CD4-positive, alpha-beta T cell treated with Interleukin-12 subunit alpha and Interleukin-12 subunit beta, for 1 hour (primary cell): Measurements from ENCODE around the gene COMMD1.
"Not testable (repeated sequence)": the region's sequence is repeated elsewhere in the genome, so short reads cannot be mapped to it uniquely, and the experiment has no call there.

Experiments used
- DNase-seq: peaks from one replicate; pipeline ENCODE4 v3.0.0-alpha.2; 2020

COMMD1 gene

GRCh38 chr2:61905372-61906185 lies at the start of gene COMMD1:
TSS of gene COMMD1 (plus strand) at chr2:61905674. CDS start at chr2:61905679, 5 bp downstream.
- peak; percentile 82 for DNase-seq

GRCh38 chr2:61857224-61857623 lies 48.2 kb upstream of the COMMD1 start:
- peak; percentile 12 for DNase-seq

- no peak for DNase-seq
Measured at GRCh38 chr2:61862085-61862484, 43.4 kb upstream of the COMMD1 start.

GRCh38 chr2:61866482-61867089 lies 38.9 kb upstream of the COMMD1 start:
- not testable (repeated sequence) for DNase-seq

DNA sequence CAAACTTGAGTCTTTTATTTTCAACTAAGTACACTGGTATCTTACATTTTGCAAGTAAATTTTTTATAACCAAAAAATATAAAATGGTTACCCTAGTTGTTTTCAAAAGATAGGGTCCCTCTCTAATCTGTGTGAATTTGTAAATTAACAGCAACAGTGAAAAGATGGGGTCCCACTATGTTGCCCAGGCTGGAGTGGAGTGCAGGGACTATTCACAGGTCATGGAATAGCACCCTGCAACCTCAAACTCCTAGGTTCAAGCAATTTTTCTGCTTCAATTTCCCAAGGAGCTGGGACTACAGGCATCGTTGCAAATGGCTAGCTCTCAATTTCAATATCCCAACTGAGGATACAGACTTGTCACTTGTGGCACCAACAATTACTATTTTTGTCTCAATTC lies 29.1 kb upstream of the COMMD1 start:
- no peak for DNase-seq

DNA sequence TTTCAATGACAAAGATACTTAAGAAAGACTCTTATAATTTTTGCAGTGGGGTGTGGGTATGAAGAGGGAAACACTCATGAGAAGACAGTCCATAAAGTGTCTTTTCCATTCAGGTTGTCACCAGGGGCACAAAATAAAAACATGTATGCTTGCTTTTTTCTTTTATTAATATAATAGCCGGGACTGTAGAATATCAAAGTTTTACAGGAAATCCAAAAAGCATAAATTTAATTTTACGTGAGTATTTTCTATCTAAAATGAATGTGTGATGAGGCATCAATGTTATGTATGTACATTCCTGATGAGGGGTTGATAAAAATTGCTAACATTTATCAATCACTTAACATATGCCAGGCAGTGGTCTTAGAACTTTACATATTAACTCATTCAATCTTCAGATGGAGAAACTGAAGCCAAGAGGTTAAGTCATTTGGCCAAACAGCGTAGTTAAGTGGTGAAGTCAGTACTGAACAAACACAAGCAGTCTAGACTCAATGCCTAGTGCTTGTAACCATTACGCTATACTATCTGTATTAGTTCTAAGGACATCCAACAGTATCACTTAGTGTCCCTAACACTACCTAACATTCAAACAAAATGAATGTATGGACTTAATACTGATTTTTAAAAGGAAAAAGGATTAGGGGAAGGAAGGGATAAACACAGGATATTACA lies 27.8 kb upstream of the COMMD1 start:
- no peak for DNase-seq

DNA sequence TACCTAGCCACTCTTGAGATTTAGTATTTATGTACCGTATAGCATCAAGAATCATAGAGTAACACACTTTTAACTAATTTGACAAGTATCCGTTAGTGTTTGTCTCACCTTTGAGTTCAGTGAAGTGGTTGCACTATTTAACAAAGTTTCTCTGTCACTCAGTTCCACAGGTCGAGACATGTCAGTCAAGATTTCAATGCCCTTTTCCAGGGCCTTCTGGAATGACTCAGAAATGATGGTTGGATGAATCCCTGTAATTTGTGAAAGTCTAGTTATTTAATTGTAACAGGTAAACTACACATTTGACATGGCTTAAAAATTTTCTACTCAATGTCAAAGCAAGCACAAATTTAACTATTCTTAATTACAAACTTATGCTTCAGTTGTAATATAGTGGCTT lies 26.7 kb upstream of the COMMD1 start:
- no peak for DNase-seq

DNA sequence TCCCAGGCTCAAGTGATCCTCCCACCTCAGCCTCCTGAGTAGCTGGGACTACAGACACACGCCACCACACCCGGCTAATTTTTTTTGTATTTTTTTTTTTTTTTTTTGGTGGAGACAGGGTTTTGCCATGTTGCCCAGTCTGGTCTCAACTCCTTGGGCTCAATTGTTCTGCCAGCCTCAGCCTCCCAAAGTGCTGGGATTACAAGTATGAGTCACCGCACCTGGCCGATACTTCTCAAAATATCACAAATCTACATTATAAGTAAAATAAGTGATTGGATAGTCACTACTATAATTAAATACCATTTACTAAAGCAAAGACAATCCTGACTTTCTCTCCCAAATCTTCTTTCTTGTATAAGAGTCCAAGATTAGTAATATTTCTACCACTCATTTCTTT lies 26.1 kb upstream of the COMMD1 start:
- not testable (repeated sequence) for DNase-seq

GRCh38 chr2:61882850-61883249 lies 22.6 kb upstream of the COMMD1 start:
- no peak for DNase-seq

DNA sequence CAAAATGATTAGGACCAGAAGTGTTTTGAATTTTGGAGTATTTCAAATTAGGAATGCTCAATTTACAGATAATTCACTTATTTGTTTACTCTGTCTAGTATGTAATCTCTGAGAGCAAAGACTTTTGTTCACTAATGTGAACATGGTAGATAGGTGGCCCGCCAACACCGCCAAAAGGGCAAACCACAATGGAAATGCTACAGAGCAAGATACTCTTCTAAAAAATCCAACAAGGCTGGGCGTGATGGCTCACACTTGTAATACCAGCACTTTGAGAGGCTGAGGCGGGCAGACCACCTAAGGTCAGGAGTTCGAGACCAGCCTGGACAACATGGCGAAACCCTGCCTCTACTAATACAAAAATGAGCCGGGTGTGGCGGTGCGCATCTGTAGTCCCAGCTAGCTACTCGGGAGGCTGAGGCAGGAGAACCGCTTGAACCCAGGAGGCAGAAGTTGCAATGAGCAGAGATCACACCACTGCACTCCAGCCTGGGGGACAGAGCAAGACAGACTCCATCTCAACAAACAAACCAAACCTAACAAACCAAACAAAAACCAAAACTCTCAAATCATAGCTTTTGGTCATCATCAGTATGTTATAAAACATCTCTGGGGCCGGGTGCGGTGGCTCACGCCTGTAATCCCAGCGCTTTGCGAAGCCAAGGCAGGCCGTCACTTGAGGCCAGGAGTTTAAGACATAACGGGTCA lies 19.4 kb upstream of the COMMD1 start:
- DNase-seq = no peak

DNA sequence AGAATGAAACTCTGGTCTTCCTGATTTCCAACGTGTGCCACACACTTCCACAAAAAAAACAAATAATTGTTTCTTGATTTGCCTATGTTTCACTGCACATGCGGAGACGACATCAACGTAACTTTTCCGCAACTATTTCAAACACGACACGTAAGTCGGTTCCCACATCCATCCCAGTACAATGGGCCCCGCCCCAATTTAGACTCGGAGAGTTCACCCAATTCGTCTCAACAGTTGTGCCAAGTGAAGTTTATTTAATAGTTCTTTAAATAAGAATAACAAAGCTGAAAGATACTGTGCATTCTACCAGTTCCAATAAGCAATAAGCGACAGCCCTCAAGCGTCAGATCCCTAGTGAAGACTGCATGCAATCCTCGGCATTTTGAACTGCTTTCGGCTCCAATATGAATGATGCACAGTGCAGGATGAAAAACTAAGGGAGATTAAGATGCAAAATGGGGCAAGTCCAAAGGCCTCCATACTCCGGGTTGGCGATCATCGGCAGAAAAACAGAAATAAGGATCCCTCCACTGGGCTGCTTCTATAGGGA lies 17.7 kb upstream of the COMMD1 start:
- peak; percentile 32 for DNase-seq

DNA sequence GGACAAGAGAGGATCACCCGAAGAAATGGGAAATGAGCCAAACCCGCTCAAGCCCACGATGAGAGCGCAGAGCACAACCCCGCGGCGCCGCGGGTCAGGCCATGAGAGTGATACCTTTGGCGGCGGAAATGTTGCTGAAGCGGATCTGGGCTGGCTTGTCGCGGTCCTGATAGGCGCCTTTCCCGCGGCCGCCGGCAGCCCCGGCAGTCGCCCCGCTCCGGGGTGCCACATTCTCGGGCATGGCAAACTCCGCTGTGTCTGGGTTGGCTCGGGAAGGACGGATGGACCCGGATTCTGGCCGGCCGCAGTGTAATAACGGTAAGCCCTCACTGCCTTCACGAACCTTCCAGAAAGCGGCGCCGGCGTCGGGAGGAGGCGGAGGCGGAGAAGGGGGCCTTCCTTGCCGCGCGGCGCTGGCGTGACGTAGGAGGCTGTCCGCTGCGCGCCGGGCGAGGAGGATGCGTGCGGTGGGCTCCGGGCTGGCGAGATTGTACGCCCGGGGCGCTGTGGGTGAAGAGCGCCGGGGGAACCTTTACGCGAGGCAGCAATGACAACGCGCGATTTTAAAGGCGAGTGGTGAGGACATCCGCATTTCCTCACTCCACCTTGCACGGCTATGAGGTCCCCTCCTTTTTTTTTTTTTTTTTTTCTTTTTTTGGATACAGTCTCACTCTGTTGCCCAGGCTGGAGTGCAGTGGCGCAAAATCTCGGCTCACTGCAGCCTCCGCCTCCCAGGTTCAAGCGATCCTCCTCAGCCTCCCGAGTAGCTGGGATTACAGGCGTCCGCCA lies 17.0 kb upstream of the COMMD1 start, which contains the start of gene CCT4:
Gene CCT4, minus strand, starts transcription at position 390 of the 789 bp plus-strand sequence. Its CDS starts 149 bp downstream, at position 241.
- DNase-seq = peak; percentile 93

DNA sequence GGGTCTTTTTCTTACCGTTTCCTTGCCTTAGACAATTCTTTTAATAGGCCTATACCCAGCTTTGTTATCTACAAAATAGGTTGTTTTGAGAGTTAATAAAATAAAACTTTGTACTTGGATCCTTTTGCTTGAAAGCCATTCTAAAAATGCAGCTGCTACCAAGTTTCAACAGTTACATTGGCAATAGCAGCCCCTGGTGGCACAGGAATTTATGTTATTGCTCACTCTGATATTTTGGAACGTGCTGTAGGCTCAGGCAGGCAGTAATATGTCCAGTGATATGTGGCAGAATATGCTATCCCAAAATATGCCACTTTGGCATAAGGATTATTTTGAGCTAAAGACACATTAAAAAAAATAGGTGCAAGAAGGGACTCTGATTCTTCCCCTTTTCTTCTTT lies 6.7 kb upstream of the COMMD1 start:
- DNase-seq = peak; percentile 31

DNA sequence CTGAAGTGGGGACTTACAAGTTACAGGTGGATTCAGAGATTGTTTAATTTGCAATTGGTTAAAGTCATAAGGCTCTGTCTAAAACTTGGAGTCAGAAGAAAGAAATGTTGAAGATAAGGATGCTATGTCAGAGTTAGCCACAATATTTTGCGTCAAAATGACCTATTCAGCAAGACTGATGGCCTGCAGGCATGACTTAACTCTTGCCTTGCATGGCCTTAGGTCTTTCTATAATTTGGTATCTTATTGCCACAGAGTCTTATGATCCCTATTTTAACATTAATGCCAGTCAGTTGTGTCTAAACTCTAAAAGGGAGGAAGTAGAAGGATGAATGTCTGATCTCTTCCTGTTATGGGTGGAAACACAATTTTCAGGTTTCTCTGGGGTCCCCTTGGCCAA lies 5.2 kb upstream of the COMMD1 start:
- no peak for DNase-seq

GRCh38 chr2:61906186-61906470 lies 654 bp downstream of the COMMD1 start:
- no peak for DNase-seq

- no peak for DNase-seq
Measured at GRCh38 chr2:61909116-61909515, 3.6 kb downstream of the COMMD1 start.

DNA sequence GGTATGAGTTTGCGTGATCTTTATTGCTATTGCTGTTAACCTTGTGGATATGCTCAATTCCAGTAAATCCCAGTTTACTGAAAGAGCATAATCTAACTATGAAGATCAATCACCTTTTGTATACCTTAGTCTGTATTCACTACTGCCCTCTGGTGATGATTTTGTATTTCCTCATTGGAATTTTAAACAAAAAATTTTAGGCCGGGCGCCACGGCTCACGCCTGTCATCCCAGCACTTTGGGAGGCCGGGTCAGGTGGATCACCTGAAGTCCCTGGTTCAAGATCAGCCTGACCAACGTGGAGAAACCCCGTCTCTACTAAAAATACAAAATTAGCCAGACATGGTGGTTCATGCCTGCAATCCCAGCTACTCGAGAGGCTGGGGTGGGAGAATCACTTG lies 5.1 kb downstream of the COMMD1 start:
- no peak for DNase-seq

DNA sequence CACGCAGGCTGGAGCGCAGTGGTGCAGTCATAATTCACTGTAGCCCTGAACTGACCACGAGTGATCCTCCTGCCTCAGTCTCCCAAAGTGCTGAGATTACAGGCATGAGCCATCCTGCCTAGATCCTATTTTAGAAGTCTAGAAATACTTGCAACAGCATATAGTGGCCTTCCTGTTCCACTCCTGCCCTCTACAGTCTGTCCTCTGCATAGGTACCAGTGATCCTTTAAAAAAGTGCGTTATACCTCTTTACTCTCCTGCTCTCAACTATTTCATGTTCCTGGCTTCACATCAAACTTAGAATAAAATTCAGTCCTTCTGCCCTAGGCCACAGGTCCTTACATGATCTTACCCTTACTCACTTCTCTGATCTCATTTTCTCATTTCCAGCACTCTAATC lies 6.0 kb downstream of the COMMD1 start:
- no peak for DNase-seq

GRCh38 chr2:61914794-61915193 lies 9.3 kb downstream of the COMMD1 start:
- DNase-seq = not testable (repeated sequence)

DNA sequence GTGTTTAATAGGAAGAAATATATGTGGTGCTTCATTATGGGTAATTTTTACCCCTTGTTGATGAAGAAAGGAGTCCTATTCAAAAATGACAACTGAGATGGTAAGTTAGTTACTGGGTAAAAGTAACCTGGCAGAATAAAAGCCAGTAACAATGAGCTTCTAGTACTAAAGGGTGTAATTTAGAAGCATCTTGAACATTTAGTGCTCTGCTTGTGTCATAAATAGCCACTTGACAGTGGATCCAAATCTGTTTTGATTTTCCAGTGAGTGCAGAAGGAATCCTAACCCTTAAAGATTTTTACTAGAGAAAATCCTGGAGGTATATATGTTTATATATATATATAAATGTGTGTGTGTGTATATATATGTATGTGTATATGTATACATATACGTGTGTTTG lies 15.1 kb downstream of the COMMD1 start:
- no peak for DNase-seq

DNA sequence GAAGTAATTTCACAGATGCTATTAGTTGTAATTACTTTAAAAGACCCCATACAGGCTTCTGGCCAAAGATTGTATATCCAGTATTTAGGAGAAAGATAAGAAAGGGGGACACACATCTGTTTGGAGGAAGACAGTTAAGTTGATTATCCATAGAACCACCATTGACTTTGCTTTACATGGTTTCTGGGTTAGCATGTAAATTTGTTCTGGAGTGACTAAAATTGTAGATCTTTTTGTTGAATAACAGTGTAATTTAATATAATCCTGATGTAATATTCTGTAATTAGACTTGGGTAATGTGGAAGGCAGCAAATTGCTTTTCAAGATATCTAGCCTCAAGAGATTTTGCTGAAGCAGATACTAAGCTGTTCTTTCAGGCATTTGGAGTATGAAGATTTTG lies 17.2 kb downstream of the COMMD1 start:
- DNase-seq = no peak
